ENCODE measurements around the gene NRGN.

The NRGN gene

GRCh38 chr11:124742555-124742954, 2.8 kb downstream of the NRGN start:
- DNase-seq, result no peak

- DNase-seq, result no peak
These were observed 3.3 kb downstream of the NRGN start for GRCh38 chr11:124743050-124743449.

- DNase-seq, result no peak
These were observed 5.6 kb downstream of the NRGN start for GRCh38 chr11:124745270-124745834.

- DNase-seq, result no peak
These were observed 6.3 kb downstream of the NRGN start for GRCh38 chr11:124745835-124746620.

- DNase-seq, result peak; percentile 42
These were observed 7.0 kb downstream of the NRGN start for GRCh38 chr11:124746621-124747243.

- no peak for DNase-seq
These were observed 7.8 kb downstream of the NRGN start for GRCh38 chr11:124747406-124748099.

- no peak for DNase-seq
These were observed 8.3 kb downstream of the NRGN start for GRCh38 chr11:124748100-124748418.

- DNase-seq, result no peak
These were observed 9.0 kb downstream of the NRGN start for GRCh38 chr11:124748481-124749343.

GRCh38 chr11:124749912-124750311, 10.2 kb downstream of the NRGN start:
- DNase-seq, result no peak

GRCh38 chr11:124751391-124751740, 11.6 kb downstream of the NRGN start:
- DNase-seq, result no peak

GRCh38 chr11:124751741-124752470, 12.2 kb downstream of the NRGN start, which contains the start of gene VSIG2:
Gene VSIG2, minus strand, starts transcription at chr11:124752255. Its CDS starts 118 bp downstream, at chr11:124752137.
- DNase-seq, result no peak

GRCh38 chr11:124752471-124753102, 12.8 kb downstream of the NRGN start:
- DNase-seq, result no peak

GRCh38 chr11:124753205-124753604, 13.5 kb downstream of the NRGN start:
- no peak for DNase-seq

GRCh38 chr11:124753624-124754023, 13.9 kb downstream of the NRGN start:
- DNase-seq, result no peak

GRCh38 chr11:124754309-124754708, 14.6 kb downstream of the NRGN start:
- DNase-seq, result no peak

GRCh38 chr11:124754710-124755109, 15.0 kb downstream of the NRGN start:
- DNase-seq, result no peak

- no peak for DNase-seq
These were observed 16.5 kb downstream of the NRGN start for GRCh38 chr11:124756033-124756752.

- no peak for DNase-seq
These were observed 17.0 kb downstream of the NRGN start for GRCh38 chr11:124756753-124757227.

GRCh38 chr11:124757320-124757719, 17.6 kb downstream of the NRGN start:
- no peak for DNase-seq
